ENCODE data around the gene ATG5.

ATG5 gene

DNA sequence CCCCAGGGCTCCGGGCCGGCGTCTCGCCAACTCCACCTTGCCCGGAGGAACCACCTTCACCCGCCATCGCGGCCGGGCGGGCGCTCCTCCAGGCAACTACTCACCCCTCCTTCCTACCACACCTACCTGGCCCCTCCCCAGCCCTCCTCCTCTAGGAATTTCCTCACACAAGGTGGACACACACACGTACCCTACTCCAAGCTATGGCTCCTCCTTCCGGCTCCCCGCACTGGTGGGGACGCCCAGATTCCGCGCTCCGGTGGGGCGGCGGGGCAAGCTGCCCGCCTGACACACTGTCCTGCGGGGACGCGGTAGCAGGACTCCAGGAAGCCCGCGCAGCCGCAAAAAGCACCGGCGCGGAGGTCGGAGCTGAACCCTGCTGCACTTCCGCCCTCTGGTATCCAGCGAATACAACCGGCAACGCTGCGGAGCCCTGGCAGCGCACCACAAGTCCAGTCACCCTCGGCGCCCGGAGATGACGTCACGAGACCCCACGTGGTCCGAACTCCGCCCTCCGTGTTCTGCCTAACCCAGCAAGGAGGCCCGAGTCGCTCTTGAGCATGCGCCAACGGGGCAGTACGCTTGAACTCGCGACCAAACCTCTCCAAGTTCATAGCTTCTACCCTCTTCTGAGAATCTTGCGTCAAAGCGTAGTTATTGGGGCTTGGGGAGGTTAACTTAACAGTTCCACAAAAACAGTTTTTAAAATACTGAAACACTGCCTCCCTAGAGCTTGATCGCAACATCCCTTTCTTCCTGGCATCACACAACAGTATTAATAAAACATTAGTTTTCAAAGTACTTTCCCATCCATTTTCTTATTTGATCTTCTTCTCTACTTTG lies at the start of gene ATG5:
ATG5 (minus strand) TSS at position 425 of the 843 bp plus-strand sequence. CDS start 9,552 bp downstream, outside the sequence.
- peak; percentile 99 for DNase-seq (ENCODE audit: low spot score)

DNA sequence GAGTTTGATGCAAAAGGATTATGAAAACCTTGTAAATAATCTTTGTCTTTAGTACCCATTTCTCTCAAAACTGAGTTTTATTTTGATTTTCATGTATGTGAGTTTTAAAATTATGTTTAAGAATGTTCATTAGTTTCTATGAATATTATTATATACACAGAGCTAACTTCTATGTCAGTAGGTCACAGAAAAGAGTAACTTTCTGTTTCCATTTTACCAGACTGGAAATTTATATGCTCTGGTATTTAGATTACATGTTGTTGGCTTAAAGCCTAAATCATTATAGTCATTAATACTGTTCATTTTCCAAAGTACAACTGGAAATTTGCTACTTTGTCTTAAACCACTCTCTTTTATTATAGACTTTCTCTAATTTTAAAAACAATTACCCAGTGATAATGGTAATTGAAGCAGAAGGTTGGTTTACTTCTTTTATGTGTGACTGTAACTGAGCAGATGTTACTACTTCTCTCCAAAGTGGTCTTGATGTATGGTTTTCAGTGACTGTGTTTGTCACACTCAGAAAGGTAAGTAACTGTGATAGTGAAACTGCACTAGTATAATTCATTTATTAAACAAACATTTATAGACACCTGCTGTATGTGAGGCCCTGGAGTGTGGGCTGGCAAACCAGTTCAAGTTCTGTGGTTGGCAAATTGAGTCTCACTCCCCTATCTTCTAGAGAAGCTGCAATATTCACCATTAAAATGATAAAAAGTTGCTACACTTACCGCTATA lies 48.1 kb upstream of the ATG5 start:
- DNase-seq (ENCODE audit: low spot score), result no peak

GRCh38 chr6:106372838-106373501 lies 47.4 kb upstream of the ATG5 start:
- no peak for DNase-seq (ENCODE audit: low spot score)

DNA sequence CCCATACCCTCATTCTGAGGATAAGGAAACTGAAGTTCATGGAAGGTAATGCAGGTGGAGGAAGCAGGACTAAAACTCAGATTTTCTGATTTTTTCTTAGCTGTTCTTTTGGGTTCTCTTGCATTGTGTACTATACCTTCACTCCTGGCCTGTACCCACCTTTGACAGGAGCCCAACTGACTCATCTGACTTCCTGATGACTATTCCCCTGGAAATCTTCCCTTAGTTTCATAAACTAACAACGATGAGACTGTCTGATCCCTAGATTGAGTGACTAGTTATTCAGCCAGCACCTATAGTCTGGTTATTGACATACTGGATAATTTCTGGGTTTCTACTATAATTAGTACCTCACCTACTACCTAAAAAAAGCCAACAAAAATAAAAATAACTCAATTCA lies 45.1 kb upstream of the ATG5 start:
- no peak for DNase-seq (ENCODE audit: low spot score)

DNA sequence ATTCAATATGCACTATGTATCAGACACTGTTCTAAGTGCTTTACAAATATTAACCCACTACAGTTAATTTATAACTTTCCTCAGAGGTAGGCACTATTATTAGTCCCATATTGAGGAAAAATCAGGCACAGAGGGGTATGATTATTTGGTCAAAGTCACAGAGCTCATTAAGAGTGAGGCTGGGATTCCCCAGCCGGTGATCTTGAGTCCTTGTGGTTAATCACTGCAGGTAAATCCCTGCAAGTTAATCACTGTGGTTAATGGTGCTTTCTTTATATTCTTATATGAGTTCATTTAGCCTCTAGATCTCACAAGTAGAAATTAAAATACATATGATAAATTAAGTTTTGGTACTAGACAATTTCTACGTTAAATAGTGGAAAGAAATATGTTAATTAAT lies 44.2 kb upstream of the ATG5 start:
- DNase-seq (ENCODE audit: low spot score), result no peak

- no peak for DNase-seq (ENCODE audit: low spot score)
Measured at GRCh38 chr6:106363401-106364138, 38.0 kb upstream of the ATG5 start.

- no peak for DNase-seq (ENCODE audit: low spot score)
Measured at GRCh38 chr6:106360989-106361430, 35.5 kb upstream of the ATG5 start.

GRCh38 chr6:106360410-106360988 lies 34.9 kb upstream of the ATG5 start, which contains the start of gene CRYBG1:
CRYBG1 (plus strand) TSS chr6:106360717; CDS start chr6:106360909, 192 bp downstream.
- peak; percentile 56 for DNase-seq (ENCODE audit: low spot score)

DNA sequence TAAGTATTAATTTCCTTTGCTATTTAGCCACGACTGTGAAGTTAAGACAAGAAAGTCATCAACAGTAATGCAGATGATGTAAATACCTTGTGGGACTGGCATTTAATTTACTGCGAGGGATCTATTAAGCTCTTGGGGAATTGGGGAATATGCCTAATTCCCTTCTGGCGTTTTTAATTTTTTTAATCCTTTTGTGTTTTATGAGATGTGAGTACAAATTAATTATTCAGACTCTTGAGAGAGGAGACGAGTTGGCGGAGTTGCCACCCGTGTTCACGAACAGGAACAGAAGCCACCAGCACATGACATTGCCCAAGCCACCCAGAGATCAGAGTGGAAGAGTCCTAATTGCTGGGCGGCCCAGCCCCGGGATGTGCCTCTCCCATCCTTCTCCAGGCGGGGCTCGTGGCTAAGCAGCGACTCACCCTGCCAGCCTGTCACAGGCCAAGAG lies 34.4 kb upstream of the ATG5 start:
- no peak for DNase-seq (ENCODE audit: low spot score)

DNA sequence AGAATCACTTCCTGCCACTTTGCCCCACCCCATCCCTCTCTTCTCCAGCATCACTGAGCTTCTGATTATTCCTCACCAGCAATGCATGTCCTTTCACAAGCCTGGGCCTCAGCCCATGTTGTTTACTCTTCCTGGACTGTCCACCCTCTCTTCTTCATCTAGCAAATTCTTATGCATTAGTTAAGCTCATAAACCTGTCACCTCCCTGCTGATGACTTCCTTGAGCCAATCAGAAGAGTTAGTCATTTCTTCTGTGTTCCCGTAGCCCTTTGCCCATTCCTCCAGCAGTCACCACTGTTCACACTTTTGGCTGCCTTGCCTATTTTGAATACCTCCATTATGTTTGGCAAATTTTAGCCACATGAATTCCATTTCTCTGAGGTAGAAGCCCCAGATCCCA lies 30.8 kb upstream of the ATG5 start:
- no peak for DNase-seq (ENCODE audit: low spot score)

DNA sequence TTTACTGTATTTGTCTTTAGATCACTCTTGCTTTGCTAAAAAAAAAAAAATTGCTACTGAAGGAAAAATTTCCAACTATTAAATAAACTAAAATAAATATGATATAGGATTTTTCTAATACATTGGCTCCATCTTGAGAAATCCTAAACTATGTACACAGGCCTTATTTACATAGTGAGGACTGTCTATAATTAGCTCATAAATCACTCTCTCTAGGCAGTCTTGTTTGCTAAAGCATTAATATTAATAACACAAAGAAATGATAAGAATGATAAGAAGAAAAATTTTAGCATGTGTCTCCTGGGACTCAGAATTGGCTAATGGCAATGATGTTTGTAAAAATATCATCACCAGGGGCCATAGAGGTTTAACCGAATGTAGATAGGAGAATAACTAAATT lies 21.7 kb upstream of the ATG5 start:
- DNase-seq (ENCODE audit: low spot score), result no peak

DNA sequence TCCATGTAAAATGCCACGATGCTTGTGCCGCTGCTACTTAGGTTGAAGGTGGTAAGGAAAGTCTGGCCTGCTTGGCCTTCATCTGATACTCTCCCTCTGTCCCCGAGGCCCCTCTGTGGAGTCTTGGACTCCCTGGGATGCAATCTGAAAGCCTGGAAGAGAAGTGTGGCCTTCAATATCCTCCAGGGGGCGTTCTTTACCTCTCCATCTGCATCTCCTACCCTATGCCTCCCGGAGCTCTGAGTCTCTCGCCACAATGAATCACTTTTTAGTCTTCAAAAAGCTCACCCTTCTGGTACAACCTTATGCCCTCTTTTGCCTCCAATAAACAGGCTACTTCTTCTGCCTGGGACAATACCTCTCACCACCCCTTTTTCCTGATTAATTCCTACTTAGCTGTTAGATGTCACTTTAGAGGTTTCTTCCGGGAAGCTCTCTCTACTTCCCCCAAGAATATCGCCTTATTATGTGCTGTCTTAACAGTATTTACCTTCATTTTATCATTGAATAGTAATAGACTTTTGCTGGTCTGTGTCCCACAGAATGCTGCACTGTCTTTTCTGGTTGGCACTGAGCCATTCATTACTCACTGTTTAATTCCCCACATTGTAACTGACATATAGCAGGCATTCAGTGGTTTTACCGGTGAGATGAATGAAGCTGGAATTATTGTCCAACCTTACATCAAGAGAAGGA lies 13.9 kb upstream of the ATG5 start:
- peak; percentile 50 for DNase-seq (ENCODE audit: low spot score)

DNA sequence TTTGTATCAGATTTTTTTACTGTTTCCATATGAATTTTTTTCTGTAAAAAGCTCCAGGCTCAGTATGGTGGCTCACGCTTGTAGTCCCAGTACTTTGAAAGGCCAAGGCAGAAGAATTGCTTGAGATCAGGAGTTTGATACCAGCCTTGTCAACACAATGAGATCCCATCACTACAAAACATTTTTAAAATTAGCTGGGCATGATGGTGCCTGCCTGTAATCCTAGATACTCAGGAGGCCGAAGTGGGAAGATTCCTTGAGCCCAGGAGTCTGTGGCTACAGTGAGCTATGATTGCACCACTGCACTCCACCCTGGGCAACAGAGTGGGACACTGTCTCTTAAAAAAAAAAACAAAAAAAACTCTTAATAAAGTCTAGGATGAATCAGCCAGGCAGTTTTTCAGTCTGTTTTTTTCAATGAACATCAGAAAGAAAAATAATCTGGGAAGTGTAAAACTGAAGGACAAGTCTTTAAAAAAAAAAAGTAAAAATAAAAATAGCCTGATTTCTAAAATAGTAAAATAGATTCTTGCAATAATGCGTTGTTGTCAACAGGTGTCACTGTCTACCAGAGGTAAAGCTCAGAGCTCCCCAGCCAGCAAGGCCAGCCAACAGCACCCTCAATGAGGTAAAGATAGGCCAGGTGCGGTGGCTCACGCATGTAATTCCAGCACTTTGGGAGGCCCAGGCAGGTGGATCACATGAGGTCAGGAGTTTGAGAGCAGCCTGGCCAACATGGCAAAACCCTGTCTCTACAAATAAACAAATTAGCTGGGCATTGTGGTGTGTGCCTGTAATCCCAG lies 9.3 kb upstream of the ATG5 start:
- peak; percentile 62 for DNase-seq (ENCODE audit: low spot score)

DNA sequence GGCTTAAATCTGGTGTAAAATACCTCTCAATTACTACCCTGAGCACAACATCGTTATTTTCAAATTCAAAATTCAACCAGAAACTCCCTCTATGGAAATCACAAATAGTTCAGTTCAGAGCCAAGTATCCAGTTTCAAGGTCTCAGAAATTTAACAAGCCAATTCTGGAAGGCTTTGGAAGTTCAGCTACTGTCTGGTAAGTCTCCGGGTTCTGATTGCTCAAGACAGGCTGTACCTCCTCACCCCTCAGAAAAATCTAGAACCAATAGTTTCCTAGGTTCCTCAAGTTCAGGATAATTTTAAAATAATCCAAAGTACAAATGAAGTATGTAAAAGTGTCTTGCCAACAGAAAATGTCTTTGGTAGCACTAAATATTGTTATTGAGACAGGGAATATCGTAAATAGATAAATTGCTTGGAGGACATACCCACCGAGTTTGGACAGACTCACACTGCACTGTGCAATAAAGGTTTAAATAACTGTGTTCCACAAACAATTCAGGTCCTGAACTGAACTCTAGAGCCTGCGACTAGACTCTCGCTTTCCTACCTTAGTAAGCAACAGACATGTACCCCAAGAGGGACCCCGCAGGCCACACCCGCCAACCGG lies 729 bp downstream of the ATG5 start:
- DNase-seq (ENCODE audit: low spot score), result no peak

DNA sequence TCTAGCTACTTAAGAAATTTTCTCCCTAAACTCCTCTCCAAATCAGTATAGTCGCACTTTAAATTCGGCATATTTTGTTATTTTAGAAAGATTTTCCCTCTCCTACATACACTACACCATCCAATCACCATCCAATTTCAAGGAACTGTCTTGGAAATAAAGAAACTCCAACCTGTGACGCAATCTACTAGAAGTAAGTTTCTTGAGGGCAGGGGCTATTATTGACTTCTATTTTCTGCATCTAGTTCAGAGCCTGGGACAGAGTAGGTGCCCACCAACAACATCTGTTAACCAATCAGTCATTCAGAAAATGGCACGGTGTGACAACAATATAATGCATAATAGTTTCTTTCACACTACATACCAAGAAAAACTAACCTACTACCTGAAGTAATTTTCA lies 3.6 kb downstream of the ATG5 start:
- no peak for DNase-seq (ENCODE audit: low spot score)

DNA sequence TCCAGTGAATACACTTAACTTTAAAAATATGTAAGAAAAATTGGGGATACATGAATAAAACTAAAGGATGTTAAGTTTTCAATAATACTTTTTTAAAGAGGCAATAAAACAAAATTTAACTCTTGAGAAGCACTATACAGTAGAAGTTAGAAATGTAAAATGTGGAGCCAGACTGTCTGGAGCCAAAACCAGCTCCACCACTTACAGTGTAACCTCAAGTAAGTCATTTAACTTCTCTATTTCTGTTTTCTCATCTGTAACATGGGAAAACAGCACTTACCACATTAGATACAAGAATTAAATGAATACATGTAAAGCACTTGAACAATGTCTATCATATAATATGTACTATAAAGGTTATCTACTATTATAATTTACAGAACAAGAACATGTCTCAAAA lies 6.7 kb downstream of the ATG5 start:
- no peak for DNase-seq (ENCODE audit: low spot score)

DNA sequence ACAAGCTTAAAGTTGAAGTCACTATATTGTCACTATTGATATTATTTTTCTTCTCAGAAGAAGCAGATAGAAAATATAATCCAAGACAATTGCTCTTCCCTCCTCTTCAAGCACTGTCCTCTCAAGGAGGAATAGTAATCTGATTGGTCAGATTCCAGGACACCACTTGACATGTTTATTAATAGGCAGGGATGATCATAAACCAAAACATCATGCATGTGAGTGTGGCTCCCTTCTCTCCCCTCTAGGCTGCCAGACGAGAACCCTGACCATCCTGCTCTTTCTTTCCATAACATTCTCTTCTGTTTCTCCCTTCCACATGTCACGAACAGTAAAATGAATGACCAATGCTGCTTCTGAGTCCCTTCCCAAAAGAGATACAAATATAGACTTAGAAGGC lies 7.5 kb downstream of the ATG5 start:
- no peak for DNase-seq (ENCODE audit: low spot score)

- no peak for DNase-seq (ENCODE audit: low spot score)
Measured at GRCh38 chr6:106316375-106316766, 9.2 kb downstream of the ATG5 start.

DNA sequence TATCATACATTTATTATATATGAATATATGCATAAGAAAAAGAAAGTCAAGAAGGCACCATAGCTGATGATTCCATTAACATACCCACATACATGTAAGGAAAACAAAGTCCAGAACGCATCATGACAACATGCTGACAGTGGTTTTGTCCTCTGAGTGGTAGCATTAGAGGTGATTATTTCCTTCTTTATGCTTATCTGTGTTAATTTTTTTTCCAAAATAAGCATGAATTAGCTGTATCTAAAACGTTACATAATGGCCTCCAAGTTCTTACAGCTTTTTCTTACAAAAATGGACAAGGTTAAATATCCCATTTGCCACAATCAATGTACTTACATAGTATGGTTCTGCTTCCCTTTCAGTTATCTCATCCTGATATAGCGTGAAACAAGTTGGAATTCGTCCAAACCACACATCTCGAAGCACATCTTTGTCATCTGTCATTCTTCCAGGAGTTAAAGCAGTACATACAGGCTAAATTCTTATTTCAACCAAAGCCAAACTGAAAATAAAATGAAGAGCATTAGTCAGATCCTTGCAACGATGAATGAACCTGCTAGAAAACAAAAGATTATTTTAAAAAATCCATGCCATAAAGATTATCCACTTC lies 9.7 kb downstream of the ATG5 start:
- peak; percentile 21 for DNase-seq (ENCODE audit: low spot score)

Data from hematopoietic multipotent progenitor cell treated with erythropoietin and hydrocortisone succinate and interleukin-3 and kit ligand, for 17 days (in vitro differentiated cells).